T-helper 1 cell treated with Interleukin-12 subunit alpha and Interleukin-12 subunit beta and Interleukin-4 antibody, amounts not matched to agents 30 μg/mL and 1 μg/mL, for 36 hours (primary cell): Measurements from ENCODE around the gene CSNK2B.
A peak's percentile ranks its signal among the peaks of the same experiment; 100 is the strongest.
"Not testable (repeated sequence)": the region's sequence is repeated elsewhere in the genome, so short reads cannot be mapped to it uniquely, and the experiment has no call there.

Source experiments
- H3K27ac Mint-ChIP-seq: one replicate; pipeline ENCODE4 v1.8.0; 2021; ENCODE audit warnings: mild to moderate bottlenecking, mixed read lengths
- H3K27me3 Mint-ChIP-seq: one replicate; pipeline ENCODE4 v1.8.0; 2021; ENCODE audit warnings: low read depth, mixed read lengths
- H3K36me3 Mint-ChIP-seq: one replicate; pipeline ENCODE4 v1.8.0; 2021; ENCODE audit warnings: low read depth, mixed read lengths
- H3K4me1 Mint-ChIP-seq: one replicate; pipeline ENCODE4 v1.8.0; 2021; ENCODE audit warnings: low read depth, mixed read lengths
- H3K4me3 Mint-ChIP-seq: one replicate; pipeline ENCODE4 v1.8.0; 2021; ENCODE audit warnings: mild to moderate bottlenecking, moderate library complexity, mixed read lengths
- H3K9me3 Mint-ChIP-seq: one replicate; pipeline ENCODE4 v1.8.0; 2021; ENCODE audit warnings: mixed read lengths

Gene CSNK2B

DNA sequence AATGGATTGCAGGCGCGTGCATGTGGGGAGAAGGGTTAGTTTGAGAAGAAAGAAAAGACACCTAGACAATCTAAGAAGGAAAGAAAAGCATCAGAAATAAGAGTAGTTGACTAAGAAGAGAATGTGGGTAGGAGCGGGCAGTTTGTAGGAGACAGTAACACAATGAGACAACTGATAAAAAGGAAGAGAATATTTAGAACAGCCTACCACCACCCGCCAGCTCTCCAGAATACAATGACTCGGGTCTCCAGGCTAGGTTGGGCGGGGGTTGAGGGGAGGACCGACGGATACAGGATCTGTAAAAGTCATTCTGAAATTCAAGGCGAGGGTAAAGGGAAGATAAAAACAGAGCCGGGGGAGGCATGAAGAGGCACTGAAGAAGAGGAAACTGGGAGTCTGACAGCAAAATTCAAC lies 36.5 kb downstream of the CSNK2B start:
- Mint-ChIP-seq H3K4me1 (peaks cover 21% of the 10 kb centered on the region), H3K9me3 (no peaks in the 10 kb centered on the region), H3K4me3 (peak overlapping the region; percentile 93), H3K36me3 (peaks cover 7% of the 10 kb centered on the region), H3K27ac (peak overlapping the region; percentile 95), H3K27me3 (no peaks in the 10 kb centered on the region)

DNA sequence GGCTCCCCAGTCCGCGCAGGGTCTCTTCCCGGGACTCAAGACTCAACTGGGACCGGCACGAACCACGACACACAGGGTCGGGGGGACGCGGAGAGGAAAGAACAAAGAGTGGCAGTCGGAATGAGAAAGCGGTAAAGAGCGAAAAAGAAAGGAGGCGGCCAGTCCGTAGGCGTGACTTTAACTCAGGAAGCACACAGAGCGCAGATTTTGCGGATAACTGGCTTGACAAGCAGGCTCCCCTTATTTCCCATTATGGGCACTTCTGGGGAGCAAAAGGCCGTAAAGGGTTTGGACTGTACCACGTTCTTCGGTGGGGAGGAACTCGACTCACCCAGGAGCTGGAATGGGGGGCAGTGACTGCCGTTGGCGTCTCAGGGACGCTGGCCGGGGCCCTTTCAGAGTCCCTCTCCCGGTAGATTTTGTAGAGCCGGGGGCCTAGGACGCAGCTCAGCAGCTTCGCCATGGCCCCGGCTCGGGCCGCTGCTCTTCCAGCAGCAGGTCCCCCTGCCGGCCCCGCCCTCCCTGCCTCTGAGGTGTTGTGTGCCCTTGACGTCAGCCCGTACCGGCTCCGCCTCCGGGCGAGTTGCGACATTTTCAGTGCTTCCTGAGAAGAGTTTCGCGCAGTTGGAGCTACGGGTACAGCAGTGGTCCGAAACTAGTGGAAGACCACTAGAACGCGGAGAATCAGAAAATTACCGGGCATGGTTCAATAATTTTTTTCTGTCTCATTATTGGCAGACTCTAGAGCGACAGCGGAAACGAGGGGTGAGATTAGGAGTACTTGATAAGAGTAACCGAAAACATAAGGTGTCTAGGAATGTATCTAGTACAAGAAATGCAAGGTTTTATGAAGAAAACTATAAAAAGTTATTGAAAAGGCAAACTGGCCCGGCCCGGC lies 37.2 kb downstream of the CSNK2B start, which contains the start of gene ABHD16A:
TSS of gene ABHD16A (minus strand) at position 506 of the 898 bp plus-strand sequence. CDS start at position 463, 43 bp downstream.
- Mint-ChIP-seq H3K27me3 (no peaks in the 10 kb centered on the region), H3K4me1 (peaks cover 15% of the 10 kb centered on the region), H3K27ac (peak within 1 kb of the TSS; percentile 95), H3K4me3 (peak within 1 kb of the TSS; percentile 93), H3K9me3 (no peaks in the 10 kb centered on the region), H3K36me3 (peaks cover under 1% of the 10 kb centered on the region)

DNA sequence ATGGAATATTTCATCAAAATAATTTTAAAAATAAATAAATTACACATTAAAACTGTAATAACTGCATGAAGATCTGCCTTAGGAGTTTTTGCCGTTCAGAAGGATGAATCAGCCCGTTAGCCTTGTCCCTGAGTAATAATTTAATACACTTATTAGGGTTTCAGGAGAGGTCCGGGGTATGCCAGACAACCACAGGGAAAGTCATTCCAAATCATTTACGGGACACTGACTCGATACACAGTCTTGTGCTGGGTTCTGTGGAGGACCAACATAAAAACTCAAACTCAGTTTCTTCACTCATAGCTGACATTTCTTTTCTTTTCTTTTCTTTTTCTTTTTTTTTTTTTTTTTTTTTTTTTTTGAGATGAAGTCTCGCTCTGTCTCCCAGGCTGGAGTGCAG lies 40.1 kb downstream of the CSNK2B start:
- Mint-ChIP-seq H3K4me1 (peaks cover 17% of the 10 kb centered on the region), H3K9me3 (no peaks in the 10 kb centered on the region), H3K36me3 (no peaks in the 10 kb centered on the region), H3K27me3 (no peaks in the 10 kb centered on the region), H3K4me3 (no peak overlapping the region), H3K27ac (no peak overlapping the region)

DNA sequence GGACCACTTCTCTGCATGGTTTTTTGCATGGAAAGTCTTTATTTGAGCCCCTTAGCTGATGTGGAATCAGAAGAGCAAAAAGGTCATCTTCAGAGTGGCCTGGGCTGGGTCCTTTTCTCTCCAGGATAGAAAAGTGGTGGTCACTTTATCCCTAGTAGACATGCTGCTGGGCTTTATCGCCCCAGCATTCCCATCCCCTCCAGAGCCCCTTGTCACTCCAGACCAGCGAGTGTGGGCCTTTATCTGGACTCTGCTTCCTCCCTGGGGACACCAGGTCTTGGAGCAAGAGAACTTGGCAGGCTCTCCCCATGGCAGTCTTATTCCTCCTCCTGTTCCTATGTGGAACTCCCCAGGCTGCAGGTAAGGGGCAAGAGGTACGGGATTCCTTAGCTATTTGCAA lies 40.7 kb downstream of the CSNK2B start, which contains the start of gene LY6G6F:
TSS of gene LY6G6F (plus strand) at position 268 of the 400 bp plus-strand sequence. CDS start at position 309, 41 bp downstream.
- no peaks in the 10 kb centered on the region for H3K9me3 Mint-ChIP-seq
- H3K36me3 Mint-ChIP-seq, result no peaks in the 10 kb centered on the region
- H3K4me1 Mint-ChIP-seq, result peaks cover 15% of the 10 kb centered on the region
- no peaks in the 10 kb centered on the region for H3K27me3 Mint-ChIP-seq
- no peak within 1 kb of the TSS for H3K4me3 Mint-ChIP-seq
- H3K27ac Mint-ChIP-seq, result no peak within 1 kb of the TSS

DNA sequence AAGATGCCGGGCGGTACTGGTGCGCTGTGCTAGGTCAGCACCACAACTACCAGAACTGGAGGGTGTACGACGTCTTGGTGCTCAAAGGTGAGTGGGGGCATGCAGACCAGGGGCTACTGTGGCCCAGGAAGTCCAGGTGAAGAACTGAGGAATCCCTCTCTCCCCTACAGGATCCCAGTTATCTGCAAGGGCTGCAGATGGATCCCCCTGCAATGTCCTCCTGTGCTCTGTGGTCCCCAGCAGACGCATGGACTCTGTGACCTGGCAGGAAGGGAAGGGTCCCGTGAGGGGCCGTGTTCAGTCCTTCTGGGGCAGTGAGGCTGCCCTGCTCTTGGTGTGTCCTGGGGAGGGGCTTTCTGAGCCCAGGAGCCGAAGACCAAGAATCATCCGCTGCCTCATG lies 41.8 kb downstream of the CSNK2B start:
- H3K4me3 Mint-ChIP-seq, result no peak overlapping the region
- peaks cover 3% of the 10 kb centered on the region for H3K27me3 Mint-ChIP-seq
- H3K4me1 Mint-ChIP-seq, result peaks cover 10% of the 10 kb centered on the region
- no peaks in the 10 kb centered on the region for H3K36me3 Mint-ChIP-seq
- H3K27ac Mint-ChIP-seq, result no peak overlapping the region
- no peaks in the 10 kb centered on the region for H3K9me3 Mint-ChIP-seq

DNA sequence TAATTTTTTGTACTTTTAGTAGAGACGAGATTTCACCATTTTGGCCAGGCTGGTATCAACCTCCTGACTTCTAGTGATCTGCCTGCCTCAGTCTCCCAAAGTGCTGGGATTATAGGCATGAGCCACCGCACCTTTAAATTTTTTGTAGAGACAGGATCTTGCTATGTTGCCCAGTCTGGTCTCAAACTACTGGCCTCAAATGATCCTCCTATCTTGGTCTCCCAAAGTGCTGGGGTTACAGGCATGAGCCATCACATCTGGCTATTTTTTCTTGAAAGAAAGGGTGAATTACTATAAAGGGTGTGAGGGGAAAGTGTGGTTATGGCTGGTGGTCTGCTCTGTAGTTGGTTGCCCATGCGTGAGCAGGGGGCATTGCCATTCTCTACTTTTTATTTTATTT lies 42.3 kb downstream of the CSNK2B start:
- Mint-ChIP-seq H3K9me3 (no peaks in the 10 kb centered on the region), H3K27me3 (peaks cover 7% of the 10 kb centered on the region), H3K27ac (no peak overlapping the region), H3K36me3 (no peaks in the 10 kb centered on the region), H3K4me1 (peaks cover 10% of the 10 kb centered on the region), H3K4me3 (no peak overlapping the region)

DNA sequence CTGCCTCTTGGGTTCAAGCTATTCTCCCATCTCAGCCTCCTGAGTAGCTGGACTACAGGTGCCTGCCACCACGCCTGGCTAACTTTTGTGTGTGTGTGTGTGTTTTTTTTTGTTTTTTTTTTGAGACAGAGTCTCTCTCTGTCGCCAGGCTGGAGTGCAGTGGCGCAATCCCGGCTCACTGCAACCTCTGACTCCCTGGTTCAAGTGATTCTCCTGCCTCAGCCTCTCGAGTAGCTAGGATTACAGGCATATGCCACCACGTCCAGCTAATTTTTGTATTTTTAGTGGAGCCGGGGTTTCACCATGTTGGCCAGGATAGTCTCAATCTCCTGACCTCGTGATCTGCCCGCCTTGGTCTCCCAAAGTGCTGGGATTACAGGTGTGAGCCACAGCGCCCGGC lies 43.3 kb downstream of the CSNK2B start:
- H3K9me3 Mint-ChIP-seq, H3K27ac Mint-ChIP-seq, H3K4me3 Mint-ChIP-seq, H3K4me1 Mint-ChIP-seq, H3K36me3 Mint-ChIP-seq: not testable (repeated sequence)
- peaks cover 11% of the 10 kb centered on the region for H3K27me3 Mint-ChIP-seq

DNA sequence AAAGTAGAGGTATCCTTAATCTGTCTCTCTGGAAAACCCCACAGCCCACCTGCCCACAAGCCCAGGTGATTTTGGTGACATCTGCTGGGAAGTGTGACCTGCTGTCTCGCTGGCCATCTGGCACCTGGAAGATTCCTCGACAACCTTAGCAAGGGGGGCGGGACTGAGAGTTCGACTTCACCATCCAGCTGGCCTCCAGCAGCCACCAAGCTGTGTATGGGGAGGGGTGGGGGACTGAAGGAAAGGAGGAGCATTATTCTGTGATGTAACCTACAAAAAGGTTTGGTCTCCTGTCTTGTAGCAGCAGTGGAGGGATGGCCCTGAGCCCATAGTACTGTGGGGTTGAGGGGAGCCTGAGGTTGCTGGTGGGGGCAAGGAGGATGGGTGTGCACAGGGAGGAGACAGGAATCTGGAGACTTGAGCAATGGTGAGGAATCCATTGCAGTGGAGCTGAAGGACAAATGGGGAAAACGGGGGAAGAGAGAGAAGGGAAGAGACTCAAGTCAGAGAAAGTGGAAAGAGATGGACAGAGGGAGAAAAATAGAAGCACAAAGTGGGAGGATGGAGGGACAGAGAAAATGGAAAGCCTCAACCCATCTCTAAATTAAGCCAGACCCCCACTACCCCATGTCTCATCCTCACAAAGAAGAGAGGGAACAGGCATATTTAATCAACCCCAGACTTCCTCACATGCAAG lies 44.8 kb downstream of the CSNK2B start:
- H3K27ac Mint-ChIP-seq, result no peak overlapping the region
- H3K27me3 Mint-ChIP-seq, result peaks cover 14% of the 10 kb centered on the region
- peaks cover 7% of the 10 kb centered on the region for H3K4me1 Mint-ChIP-seq
- H3K9me3 Mint-ChIP-seq, result no peaks in the 10 kb centered on the region
- no peaks in the 10 kb centered on the region for H3K36me3 Mint-ChIP-seq
- H3K4me3 Mint-ChIP-seq, result no peak overlapping the region

DNA sequence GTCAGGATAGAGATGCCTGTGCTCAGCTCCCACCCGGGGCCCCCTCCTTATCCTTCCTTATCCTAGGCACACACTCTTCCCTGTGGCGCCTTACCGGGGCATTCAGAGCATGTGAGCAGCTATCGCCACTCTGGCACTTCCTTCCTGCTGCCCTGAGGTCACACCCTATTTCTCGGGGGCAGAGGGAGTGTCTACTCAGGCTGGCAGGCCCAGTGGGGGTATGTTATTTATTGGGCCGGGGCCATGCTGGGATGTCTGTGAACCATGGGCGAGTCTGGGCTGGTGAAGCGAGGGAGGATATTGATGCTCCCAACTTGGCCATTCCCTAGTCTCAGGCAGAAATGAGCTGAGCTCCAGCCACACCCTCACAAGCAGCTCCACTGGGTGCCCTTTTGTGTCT lies 45.4 kb downstream of the CSNK2B start:
- no peaks in the 10 kb centered on the region for H3K9me3 Mint-ChIP-seq
- H3K4me3 Mint-ChIP-seq, result no peak overlapping the region
- H3K27ac Mint-ChIP-seq, result no peak overlapping the region
- H3K27me3 Mint-ChIP-seq, result peaks cover 14% of the 10 kb centered on the region
- peaks cover 7% of the 10 kb centered on the region for H3K4me1 Mint-ChIP-seq
- no peaks in the 10 kb centered on the region for H3K36me3 Mint-ChIP-seq

DNA sequence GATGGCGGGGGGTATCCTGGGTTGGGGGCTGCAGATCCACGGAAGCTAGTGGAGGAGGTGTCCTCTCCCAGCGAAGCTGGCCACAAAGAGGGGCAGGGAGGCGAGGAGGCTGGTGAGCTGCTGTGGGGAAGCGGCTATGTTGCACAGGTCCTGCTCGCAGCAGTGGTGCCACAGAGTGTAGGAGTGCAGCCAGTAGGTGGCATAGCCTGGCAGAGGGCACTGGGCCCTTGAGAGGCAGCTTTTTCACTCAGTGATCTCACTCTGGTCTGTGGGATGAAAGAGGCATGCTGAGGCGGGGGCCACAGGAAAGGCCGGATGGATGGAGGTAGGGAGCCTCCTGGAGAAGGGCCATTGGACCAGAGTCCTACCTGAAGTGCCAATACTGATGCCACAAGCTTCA lies 46.4 kb downstream of the CSNK2B start:
- H3K9me3 Mint-ChIP-seq, result no peaks in the 10 kb centered on the region
- no peak overlapping the region for H3K4me3 Mint-ChIP-seq
- H3K27ac Mint-ChIP-seq, result no peak overlapping the region
- peaks cover 7% of the 10 kb centered on the region for H3K4me1 Mint-ChIP-seq
- H3K27me3 Mint-ChIP-seq, result peaks cover 14% of the 10 kb centered on the region
- no peaks in the 10 kb centered on the region for H3K36me3 Mint-ChIP-seq

DNA sequence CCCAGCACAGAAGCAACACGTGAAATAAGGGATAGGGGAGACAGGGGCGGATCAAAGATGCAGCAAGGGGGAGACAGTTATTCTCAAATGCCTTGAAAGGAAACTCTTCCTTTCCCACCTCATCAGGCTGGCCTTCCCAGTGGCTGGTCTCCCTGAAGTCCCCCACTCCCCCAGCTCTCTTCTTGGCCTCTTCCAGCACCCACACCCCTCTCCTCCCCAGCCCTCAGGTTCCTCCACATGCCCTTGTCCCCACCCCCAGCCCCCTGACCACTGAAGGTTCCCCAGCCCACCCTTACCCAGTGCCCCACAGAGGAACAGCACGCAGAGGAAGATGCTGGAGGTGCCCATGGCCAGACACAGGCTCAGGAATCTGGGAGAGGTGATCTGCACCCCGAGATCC lies 47.6 kb downstream of the CSNK2B start:
- H3K4me1 Mint-ChIP-seq, result peaks cover 7% of the 10 kb centered on the region
- H3K4me3 Mint-ChIP-seq, result no peak overlapping the region
- H3K27ac Mint-ChIP-seq, result peak overlapping the region; percentile 17
- no peaks in the 10 kb centered on the region for H3K9me3 Mint-ChIP-seq
- H3K27me3 Mint-ChIP-seq, result peaks cover 14% of the 10 kb centered on the region
- no peaks in the 10 kb centered on the region for H3K36me3 Mint-ChIP-seq

DNA sequence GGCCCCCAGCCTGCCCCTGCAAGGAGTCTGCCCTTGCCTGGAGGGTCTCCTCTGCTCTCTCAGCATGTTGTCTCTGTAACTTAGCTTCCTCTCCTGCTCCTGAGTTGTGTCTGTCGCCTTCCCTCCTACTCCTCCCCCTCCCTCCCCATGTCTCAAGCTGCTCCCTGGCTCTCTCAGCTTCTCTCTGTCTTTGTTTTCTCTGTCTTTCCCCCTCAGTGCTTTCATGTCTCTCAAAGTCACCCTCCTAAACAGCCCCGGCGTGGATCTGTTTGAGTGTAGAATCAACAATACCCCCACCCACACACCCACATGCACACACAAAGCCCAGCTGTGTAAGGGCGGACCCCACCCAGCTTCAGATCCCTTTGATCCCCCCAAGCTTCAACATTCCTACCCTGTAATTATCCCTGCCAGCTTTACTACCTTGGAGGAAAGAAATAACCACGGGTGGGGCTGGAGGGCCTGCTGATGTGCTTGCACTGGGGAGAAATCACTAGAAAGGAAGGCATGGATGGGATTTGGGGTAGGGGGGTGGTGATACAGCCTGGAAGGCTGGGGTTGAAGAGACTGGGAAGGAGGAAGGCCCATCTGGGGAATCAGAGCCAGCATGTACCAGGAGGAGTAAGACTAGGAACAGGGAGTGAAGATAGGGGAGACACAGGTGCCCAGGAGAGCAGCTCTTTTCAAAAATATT lies 48.3 kb downstream of the CSNK2B start:
- Mint-ChIP-seq H3K27ac (no peak overlapping the region), H3K4me3 (no peak overlapping the region), H3K27me3 (peaks cover 14% of the 10 kb centered on the region)

DNA sequence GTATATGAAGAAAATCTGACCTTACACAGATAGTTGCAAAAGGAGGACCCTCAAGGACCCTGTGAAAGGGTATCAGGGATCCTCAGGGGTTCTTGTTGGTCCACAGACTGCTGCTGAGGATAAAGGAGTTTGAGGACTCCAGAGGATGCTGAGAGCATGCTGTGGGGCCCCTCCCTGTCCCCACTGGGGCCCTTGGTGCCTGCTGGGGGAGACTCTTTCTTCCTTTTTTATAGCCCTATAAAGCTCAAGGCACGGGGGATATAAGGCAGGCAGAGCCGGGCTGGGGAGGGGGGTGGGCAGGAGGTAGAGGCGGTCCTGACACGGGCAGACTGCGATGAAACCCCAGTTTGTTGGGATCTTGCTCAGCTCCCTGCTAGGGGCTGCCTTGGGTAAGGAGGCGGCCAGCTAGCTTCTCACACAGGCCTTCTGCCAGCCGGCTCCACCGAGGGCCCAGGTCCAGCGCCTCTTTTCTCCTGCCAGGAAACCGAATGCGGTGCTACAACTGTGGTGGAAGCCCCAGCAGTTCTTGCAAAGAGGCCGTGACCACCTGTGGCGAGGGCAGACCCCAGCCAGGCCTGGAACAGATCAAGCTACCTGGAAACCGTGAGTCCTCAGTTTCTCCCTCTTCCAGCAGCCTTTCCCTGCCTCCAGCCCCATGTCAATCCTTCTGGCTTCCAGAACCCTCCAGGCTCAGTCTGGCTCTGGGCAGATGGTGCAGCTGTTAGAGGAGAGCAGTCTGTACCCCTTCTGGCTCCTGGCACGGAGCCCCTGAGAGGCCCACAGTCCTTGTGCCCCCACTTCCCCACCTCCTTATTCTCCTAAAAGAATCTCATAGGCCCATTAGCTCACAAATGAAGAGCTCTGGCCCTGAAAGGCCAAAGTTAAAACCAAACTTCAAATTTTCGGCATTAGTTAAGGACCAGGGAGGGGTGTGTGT lies 49.4 kb downstream of the CSNK2B start, which contains the start of gene LY6G6D:
TSS of gene LY6G6D (plus strand) at position 327 of the 937 bp plus-strand sequence. CDS start at position 335, 8 bp downstream.
- H3K36me3 Mint-ChIP-seq, result no peaks in the 10 kb centered on the region
- no peak within 1 kb of the TSS for H3K4me3 Mint-ChIP-seq
- H3K4me1 Mint-ChIP-seq, result peaks cover 7% of the 10 kb centered on the region
- H3K27me3 Mint-ChIP-seq, result peaks cover 14% of the 10 kb centered on the region
- H3K9me3 Mint-ChIP-seq, result no peaks in the 10 kb centered on the region
- no peak within 1 kb of the TSS for H3K27ac Mint-ChIP-seq

More for the DNA sequence above, 48.3 kb downstream of the CSNK2B start:
- Mint-ChIP-seq H3K36me3 (no peaks in the 10 kb centered on the region), H3K9me3 (no peaks in the 10 kb centered on the region), H3K4me1 (peaks cover 7% of the 10 kb centered on the region)
